ENCODE results near the gene SKP2.
"Not testable (repeated sequence)": the region's sequence is repeated elsewhere in the genome, so short reads cannot be mapped to it uniquely, and the experiment has no call there.

Gene SKP2

DNA sequence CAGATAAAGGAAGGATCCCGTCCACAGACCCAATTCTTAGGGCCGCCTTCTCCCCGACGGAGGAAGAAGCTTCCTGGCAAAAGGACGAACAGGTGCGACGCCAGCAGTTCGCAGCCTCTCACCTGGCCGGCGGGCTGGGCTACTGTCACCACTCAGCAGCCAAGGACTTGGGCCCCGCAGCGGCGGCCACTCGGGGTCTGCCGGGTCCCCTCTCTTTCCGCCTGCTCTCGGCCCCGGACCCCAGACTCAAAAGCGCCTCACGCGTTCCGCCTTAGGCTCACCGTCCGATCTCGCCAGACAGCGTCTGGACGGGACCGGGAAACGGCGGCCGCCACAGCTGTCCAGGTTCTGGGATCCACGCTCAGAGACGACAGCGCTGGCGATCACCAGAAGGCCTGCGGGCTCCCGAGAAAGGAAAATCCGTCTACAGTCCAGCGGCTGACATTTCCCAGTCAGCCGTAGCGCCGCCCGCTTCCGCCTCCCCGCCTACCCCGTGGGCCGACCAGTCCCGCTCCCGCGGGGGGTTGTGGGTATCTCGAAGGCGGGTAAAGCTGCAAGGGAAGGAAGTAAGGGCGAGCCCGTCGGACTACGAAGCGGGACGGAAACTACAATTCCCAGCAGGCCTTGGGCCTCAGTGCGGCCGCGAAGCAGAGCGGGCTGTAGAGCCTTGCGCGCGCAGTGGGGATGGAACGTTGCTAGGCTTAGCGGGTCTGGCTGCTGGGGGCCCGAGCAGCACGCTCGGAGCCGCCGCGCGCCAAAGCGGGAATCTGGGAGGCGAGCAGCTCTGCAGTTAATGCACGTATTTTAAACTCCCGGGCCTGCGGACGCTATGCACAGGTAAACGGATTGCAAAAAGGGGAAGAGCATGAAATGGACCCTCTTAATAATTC lies at the start of gene SKP2, which contains the start of gene LMBRD2:
TSS of gene SKP2 (plus strand) at position 678 of the 890 bp plus-strand sequence. CDS start at position 830, 152 bp downstream.
TSS of gene LMBRD2 (minus strand) at position 454 of the 890 bp plus-strand sequence. CDS start 8,538 bp downstream, outside the sequence.
- peak; percentile 99 for DNase-seq

DNA sequence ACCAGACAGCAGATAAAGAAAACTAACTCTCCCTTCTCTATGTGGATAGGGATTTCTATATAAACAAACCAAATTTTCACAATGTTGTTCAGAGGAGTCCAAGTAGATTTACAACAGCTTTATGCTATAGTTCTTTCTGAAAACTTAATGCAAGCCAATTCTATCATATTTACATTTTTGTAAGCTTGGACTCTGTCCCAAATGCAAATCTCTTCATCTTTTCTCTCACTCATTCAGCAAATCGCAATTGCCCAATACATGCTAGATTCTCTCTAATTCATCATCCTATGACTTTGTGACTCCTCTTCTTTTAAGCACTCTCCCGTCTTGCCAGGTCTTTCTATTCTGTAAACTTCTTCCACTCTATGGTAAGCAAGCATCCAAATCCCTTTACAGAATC lies 46.1 kb upstream of the SKP2 start:
- no peak for DNase-seq

DNA sequence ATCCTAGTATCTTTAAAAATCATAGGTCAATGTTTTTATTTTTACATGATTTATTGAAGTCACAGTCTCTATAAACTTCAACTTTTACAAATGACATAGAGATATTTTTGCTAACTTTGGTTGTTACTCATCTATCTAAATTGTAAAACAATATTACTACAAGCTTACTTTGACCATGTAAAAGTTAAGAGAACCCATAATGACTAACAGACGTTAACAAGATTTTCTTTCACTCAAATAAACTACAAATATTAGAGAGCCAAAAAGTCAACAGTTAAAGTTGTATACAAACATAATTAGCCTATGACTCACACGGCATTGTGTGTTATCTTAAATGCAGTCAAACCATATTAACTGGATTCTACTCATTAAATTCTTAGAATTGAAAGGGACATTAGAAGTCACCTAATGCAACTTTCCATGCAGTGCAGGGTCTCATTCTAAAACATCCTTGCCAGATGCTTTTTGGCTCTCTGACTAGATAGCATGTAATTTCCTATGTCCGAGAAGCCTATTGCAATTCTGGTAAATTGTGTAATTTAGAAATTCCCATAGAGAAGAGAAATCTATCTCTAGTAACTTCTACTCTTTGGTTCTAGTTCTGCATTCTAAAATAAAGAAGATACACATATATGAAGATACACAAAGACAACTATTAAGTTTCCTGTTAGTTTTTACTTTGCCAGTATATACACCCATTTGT lies 43.0 kb upstream of the SKP2 start:
- no peak for DNase-seq

DNA sequence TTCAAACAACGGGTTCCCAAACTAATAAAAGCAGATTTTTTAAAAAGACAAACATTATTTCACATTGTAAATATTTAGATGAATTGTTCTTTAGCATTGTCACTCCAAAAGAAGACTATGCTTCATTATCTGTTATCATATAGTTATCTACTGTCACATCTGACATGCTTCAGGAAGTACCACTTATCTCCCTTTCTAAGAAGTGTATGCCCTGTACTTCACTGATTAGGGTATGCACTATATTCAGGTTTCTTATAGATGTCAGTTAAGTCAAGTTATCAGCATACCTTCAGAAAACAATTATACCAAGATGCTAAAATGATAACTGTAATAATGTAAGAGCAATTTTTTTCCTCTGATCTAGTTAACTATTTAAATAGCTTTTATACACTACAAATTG lies 40.7 kb upstream of the SKP2 start:
- no peak for DNase-seq

DNA sequence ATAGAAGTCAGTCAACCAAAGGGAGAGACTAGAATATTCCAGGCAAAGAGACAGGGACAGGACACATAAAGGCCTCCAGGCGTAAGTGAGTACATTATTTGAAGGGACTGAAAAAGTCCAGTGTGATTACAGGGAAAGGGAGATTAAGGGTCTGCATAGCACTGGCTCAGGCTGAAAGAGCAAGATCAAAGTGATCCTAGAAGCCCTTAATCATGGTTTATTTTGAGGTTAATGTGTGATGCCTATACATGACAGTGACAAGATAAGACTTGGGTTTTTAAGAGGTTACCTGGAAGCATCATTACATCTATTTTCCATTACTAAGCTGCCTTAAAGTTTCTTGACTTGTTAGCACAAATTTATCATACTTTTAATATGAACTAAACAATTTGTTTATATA lies 26.0 kb upstream of the SKP2 start:
- no peak for DNase-seq

DNA sequence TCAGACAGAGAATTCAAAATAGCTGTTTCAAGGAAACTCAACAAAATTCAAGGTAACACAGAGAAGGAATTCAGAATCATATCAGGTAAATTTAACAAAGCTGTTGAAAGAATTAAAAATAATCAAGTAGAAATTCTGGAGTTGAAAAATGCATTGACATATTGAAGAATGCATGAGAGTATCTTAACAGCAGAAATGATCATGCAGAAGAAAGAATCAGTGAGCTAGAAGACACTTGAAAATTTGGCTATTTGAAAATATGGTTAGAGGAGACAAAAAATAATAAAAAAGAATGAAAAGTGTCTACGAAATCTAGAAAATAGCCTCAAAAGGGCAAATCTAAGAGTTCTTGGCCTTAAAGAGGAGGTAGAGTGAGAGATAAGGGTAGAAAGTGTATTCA lies 23.1 kb upstream of the SKP2 start:
- DNase-seq: no peak

DNA sequence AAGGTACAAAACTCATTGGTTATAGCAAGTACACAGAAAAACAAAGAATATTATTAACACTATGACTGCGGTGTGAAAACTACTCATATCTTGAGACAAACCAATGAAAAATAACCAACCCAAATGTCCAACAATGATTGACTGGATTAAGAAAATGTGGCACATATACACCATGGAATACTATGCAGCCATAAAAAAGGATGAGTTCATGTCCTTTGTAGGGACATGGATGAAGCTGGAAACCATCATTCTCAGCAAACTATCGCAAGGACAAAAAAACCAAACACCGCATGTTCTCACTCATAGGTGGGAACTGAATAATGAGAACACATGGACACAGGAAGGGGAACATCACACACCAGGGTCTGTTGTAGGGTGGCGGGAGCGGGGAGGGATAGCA lies 22.2 kb upstream of the SKP2 start:
- not testable (repeated sequence) for DNase-seq

DNA sequence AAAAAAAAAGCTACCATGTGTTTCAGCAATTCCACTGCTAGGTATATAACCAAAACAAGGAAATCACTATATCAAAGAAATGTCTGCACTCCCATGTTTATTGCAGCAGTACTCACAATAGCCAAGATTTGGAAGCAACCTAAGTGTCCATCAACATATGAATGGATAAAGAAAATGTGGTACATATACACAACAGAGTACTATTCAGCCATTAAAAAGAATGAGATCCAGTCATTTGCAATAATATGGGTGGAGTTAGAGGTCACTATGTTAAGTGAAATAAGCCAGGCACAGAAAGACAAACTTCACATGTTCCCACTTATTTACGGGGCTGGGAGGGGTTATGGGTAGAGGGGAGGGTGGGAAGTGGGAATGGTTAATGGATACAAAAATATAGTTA lies 18.9 kb upstream of the SKP2 start:
- DNase-seq: not testable (repeated sequence)

DNA sequence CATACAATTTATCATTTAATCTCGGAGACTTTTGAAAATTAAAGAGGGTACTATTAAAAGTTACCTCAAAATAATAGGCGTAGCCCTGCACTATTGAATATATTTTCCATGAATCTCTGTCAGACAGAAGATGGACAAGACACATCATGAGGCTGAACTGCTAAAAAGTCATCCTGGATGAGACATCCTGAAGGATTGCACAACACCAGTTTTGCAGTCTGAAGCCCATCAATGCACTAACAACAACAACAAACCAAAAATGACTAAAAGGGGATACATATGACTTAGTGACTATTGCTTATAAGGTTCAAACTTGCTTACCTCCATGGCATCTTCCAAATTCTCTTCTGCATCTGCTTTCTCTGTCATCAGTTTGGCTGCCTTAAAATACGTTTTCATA lies 15.9 kb upstream of the SKP2 start:
- DNase-seq: no peak

DNA sequence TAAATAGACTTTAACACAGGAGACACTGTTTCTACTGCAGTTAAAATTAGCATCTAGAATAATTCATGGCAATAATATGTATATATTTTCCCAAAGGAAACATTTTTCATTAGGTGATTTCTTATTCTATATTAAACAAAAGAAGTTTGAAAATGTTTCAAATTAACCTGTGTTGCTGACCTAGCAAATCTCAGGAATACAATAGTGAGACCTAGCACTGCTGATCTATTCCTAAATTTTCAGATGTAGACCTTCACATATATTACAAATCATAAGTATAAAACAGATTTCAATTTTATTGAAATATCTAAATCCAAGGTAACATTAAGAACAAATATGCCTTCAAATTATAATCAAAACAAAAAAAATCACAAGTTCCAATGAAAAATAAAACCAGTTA lies 15.3 kb upstream of the SKP2 start:
- no peak for DNase-seq

DNA sequence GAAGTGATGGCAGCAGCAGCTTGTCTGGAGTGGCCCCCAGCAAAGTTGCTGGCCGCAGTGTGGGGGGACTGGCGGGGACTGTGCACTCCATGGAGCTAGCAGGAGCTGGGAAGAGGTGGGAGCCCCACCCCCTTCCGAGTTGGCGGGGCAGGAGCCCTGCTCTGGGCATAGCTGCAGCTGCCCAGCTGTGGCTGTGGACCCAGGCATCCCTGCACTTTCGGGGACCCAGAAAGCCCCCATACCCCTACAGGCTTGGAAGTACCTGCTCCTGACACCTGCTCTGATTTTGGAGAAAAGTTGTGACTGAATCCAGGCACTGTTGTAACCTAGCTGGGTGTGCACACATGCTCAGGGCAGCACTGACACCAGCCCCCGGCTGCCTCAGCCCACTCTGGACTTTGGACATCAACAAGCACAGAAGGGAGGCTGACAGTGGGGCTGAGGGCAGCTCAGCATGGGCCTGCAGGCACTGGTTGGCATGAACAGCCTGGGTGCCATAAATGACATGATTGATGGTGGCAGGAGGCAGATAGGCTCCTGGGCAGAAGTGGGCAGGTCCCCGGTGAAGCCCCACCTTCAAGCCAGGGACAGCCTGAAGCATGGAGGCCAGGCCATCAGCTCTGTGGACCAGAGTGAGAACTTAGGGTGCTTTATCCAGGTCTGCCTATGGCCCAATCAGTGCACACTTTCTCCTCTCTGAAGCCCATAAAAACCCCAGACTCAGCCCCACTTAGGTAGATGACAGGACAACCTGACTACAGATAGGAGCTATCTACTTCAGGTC lies 12.8 kb upstream of the SKP2 start:
- no peak for DNase-seq

DNA sequence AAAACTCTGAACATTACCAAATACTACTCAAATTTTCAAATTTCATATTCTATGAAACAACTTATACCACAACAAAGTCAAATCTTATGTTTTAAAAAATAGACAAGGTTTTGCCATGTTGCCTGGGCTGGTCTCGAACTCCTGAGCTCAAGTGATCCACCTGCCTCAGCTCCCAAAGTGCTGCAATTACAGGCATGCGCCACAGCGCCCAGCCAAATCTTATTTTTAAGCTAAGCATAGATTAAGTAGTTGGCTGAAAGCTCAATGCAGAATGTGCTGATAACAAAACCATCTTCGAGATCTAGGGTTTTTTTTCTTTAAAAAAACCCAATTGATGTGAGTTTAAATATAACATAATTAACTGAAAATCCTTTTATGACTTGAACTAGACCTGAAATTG lies 6.6 kb upstream of the SKP2 start:
- no peak for DNase-seq

DNA sequence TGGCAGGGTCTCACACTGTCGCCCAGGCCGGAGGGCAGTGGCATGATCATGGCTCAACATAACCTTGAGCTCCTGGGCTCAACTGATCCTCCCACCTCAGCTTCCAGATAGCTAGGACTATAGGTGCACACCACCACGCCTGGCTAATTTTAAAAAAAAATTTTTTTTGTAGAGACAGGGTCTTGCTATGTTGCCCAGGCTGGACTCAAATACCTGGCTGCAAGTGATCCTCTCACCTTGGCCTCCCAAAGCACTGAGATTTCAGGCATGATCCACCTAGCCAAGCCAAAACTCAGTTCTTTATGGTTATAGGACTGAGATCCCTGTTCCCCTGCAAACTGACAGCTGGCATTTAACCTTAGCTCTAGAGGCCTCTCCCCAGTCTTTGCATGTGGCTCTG lies 5.5 kb upstream of the SKP2 start:
- no peak for DNase-seq

DNA sequence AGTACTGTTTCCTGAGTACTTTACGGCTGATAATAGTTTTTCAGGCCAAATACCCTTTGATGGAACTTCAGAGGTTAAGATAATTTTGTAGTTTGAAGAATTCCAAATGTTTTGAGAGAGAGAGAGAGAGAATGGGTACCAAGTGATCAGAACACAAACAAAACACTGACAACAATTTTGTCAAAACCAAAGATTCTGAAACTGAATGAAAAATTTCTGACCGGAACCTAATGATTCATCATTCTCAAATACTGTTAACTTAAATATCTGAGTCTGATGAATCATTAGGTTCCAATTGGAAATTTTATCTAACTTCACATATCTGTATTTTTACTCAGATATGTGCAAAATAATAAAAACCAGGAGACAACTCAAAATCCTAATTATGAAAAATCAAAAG lies 4.2 kb upstream of the SKP2 start:
- DNase-seq: no peak

DNA sequence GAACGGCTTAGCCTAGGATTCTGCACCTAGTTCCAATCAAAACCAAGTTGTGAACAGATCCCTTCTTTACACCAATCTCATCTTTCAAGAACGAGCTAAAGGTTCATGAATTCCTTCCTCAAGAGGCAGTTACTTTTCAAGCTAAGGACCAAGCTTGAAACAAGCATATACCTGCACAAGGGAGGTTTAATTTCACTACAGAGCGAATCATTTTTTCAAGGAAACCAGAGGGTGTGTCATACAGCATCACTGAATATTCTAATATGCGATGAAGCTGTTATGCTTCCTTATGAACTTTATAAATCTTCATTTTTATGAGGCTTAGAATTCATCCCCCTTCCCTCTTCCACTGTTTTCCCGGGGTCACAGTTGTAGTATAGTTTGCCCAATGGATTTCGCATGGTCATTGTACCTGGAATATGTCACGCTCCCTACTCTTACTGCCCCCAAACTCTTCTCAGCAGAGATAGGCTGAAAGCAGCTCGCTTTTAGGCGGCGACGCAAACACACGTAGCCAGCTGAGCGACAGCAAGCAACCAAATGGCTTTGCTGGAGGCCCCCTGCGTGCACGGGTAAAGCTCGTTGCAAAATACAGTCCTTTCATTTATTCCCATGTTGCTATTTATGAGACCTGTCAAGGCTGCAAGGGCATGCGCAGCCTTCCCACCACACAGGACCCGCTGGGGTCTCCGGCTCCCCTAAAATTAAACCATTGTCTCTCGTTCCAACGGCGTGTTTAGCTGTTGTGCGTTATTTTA lies 1.1 kb upstream of the SKP2 start:
- peak; percentile 66 for DNase-seq

DNA sequence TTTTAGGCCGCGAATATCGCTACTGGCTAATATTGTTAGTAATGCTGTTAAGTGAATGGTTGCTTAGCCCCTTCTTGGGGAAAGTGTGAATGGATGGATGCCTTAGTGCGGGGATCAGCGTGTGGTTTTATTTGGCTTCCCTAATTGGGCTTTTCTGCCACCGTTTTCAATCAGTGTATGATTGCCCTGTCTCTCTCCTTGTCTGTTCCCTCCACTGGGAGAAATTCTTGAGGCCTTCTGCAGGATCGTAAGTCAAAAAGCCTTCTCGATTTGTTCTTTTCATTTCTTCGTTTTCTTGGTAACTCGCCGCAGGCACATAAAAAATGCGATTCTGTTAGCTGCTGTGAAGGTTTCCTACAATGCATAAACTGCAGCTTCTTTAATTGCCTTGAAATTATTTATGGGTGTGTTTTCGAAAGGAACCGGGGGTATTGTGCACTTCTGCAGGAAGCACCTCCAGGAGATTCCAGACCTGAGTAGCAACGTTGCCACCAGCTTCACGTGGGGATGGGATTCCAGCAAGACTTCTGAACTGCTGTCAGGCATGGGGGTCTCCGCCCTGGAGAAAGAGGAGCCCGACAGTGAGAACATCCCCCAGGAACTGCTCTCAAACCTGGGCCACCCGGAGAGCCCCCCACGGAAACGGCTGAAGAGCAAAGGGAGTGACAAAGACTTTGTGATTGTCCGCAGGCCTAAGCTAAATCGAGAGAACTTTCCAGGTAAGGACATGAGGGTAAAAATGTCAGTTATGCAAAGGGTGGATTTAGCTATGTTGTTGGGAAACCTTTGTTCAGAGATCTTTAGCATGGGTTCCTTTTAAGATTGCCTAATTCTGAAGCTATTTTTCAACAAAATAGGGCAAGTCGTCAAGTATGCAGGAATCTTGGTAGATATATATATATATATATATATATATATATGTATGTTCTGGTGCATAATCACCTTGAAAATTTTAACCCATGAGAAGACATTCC lies 700 bp downstream of the SKP2 start:
- no peak for DNase-seq

DNA sequence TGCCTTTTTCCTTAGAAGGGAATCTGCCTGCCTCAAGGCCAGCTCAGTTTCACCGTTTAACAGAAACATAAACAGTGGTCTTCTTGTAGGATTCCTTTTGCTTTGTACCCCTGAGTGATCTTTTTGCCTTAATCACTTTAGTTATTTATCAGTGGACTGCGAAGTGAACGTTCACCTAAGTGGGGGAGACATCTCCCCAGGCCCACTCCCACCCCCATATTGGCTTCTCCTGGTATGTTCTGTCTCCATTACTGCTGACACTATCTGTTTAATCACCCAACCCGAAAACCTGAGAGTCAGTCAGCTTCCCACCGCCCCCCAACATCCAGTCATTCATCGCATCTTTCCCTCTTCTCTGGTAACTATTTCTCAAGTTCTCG lies 1.4 kb downstream of the SKP2 start:
- no peak for DNase-seq

DNA sequence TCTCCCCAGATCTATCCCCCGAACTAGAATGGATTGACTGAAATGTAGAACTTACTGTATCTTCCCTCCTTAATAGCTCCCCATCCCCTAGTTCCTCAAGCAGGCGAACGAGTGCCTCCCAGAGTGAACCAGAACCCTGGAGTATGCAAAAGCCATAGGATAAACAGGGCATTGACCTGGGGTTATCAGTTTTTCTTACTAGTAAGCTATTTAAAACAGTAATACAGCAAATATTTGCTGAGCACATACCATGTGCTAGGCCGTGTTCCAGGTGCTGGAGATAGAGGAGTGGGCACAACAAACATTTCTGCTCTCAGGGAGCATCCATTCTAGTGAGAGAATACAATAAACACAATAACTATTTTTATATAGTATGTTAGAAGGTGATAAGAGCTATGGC lies 1.8 kb downstream of the SKP2 start:
- DNase-seq: no peak

DNA sequence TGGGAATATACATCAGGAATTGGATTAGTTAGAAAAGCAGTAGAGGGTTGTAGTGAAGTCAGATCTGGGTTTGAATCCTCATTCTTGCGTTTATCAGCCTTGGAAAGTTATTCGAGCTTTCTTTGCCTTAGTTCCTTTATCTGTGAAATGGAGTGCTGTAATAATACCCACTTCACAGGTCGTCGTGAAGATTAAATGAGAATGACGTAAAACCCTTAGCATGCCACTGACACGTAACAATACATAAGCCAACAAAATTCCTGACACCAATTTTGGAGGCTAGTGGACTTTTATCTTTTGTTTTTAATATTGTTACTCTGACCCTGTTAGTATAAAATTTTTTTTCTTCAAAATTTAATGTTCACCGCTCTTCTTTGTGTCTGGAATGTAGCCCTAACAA lies 3.4 kb downstream of the SKP2 start:
- DNase-seq: no peak

DNA sequence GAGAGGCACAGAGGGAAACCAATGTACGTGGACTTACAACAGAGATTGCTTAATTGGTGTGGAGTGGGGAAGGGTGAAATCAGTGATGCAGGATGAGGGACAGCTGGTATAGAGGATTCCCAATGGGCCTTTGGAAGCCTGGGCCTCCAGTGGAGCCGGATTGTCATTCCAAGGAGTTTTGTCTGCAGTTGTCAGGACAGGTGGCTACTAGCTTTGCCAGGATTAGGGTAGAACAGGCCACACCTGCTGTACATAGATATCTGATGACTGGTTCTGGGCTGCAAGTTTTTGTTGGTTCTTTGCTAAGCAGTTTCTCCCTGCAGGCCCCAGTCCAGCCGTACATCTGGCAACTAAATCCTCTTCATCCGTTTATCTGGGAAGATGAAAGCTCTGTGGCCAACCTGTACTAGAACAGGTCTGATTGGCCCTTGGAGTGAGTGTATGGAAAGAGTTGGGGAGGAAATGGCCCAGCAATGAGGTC lies 4.2 kb downstream of the SKP2 start:
- DNase-seq: no peak

DNA sequence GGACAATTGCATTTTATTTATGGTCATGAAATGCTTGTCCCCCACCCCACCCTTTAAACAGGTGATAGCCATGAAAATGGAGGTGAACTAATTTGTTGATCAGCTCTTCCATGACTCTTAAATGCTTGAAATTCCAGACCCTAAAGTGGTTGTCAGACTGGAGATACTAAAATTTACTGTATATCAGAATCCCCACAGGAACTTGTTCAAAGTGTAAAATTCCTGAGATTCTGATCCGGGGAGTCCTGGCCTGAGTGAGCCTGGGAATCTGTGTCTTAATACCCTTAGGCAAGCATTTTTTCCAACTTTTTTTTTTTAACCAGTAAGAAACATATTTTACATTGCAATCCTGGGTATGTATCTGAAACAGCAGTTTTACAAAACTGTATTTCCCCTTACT lies 4.7 kb downstream of the SKP2 start:
- DNase-seq: no peak

Measured in activated CD4-positive, alpha-beta T cell treated with anti-CD3 and anti-CD28 coated beads, Interleukin-2, amount 50 U/mL, for 16 hours (primary cell).